Naive thymus-derived CD4-positive, alpha-beta T cell (primary cell): ENCODE results near the gene SLC39A11. TPM values are rescaled to one million over a fixed set of nuclear protein-coding genes. Genes with fewer than 3 reads are reported as not detected.
"Not testable (repeated sequence)": the region's sequence is repeated elsewhere in the genome, so short reads cannot be mapped to it uniquely, and the experiment has no call there.

Experiments
- ATAC-seq: fragments of 150-1000 bp; cut with Tn5 transposase; 2 replicates; pipeline ENCODE4 v1.10.0; 2021; ENCODE audit warnings: mild to moderate bottlenecking, moderate library complexity
- CTCF ChIA-PET: fragments of 350-600 bp; sonication (Branson Sonifier 250); formaldehyde crosslinking; loops from one replicate; lab custom pipeline; 2021; ENCODE audit warnings: antibody characterized with exemption; lab: Charles Lee
- POLR2A ChIA-PET: fragments of 350-600 bp; sonication (Branson Sonifier 250); formaldehyde crosslinking; loops from one replicate; lab custom pipeline; 2021; ENCODE audit warnings: antibody characterized with exemption, inconsistent platforms; lab: Charles Lee
- DNase-seq, 9 donors: peaks; one replicate each; pipeline versions ENCODE4 v3.0.0 to v3.0.0-alpha.2; 2020 to 2022; ENCODE audit warnings: mixed read lengths in 1 of 9
- H3K27ac ChIP-seq: one replicate; pipeline ENCODE4 v1.7.0; 2013; ENCODE audit warnings: mild to moderate bottlenecking, low read depth, low read length, moderate library complexity
- H3K27me3 ChIP-seq, 2 donors: one replicate each; pipeline ENCODE4 v1.7.0; 2013; ENCODE audit warnings: low read length in 2 of 2, mild to moderate bottlenecking in 2 of 2, moderate library complexity in 2 of 2; ENCODE audit not compliant: control insufficient read depth in 2 of 2, insufficient read depth in 2 of 2
- H3K36me3 ChIP-seq, 3 experiments: 1 replicate in 2 of 3; 2 replicates in 1 of 3; pipeline ENCODE4 v1.7.0; 2013; ENCODE audit warnings: low read length in 3 of 3, mild to moderate bottlenecking in 3 of 3, moderate library complexity in 1 of 3; ENCODE audit not compliant: insufficient read depth in 3 of 3, control insufficient read depth in 2 of 3
- H3K4me1 ChIP-seq, 2 donors: one replicate each; pipeline ENCODE4 v1.7.0; 2013; ENCODE audit warnings: low read length in 2 of 2, mild to moderate bottlenecking in 2 of 2, moderate library complexity in 1 of 2; ENCODE audit not compliant: control insufficient read depth in 2 of 2, insufficient read depth in 2 of 2
- H3K4me3 ChIP-seq: 2 replicates; pipeline ENCODE4 v1.7.0; 2013; ENCODE audit warnings: mild to moderate bottlenecking, low read length
- H3K9me3 ChIP-seq, 3 experiments: 1 replicate in 2 of 3; 2 replicates in 1 of 3; pipeline ENCODE4 v1.7.0; 2013; ENCODE audit warnings: low read length in 3 of 3; ENCODE audit not compliant: control insufficient read depth in 2 of 3
- H3K27ac Mint-ChIP-seq, 9 donors: one replicate each; pipeline ENCODE4 v1.8.0; 2020 to 2022; ENCODE audit warnings: mixed read lengths in 9 of 9, mild to moderate bottlenecking in 8 of 9, moderate library complexity in 5 of 9, inconsistent platforms in 2 of 9
- H3K27me3 Mint-ChIP-seq, 5 donors: one replicate each; pipeline ENCODE4 v1.8.0; 2021 to 2022; ENCODE audit warnings: mixed read lengths in 5 of 5, mild to moderate bottlenecking in 1 of 5
- H3K36me3 Mint-ChIP-seq, 5 donors: one replicate each; pipeline ENCODE4 v1.8.0; 2020 to 2022; ENCODE audit warnings: mixed read lengths in 5 of 5, mild to moderate bottlenecking in 3 of 5, inconsistent platforms in 1 of 5
- H3K4me1 Mint-ChIP-seq, 7 donors: one replicate each; pipeline ENCODE4 v1.8.0; 2020 to 2022; ENCODE audit warnings: mixed read lengths in 7 of 7, mild to moderate bottlenecking in 3 of 7, inconsistent platforms in 1 of 7
- H3K4me3 Mint-ChIP-seq, 10 donors: one replicate each; pipeline ENCODE4 v1.8.0; 2020 to 2022; ENCODE audit warnings: mild to moderate bottlenecking in 10 of 10, mixed read lengths in 10 of 10, moderate library complexity in 6 of 10, inconsistent platforms in 2 of 10
- H3K9me3 Mint-ChIP-seq, 11 donors: one replicate each; pipeline ENCODE4 v1.8.0; 2020 to 2022; ENCODE audit warnings: mixed read lengths in 11 of 11, mild to moderate bottlenecking in 4 of 11, inconsistent platforms in 1 of 11, moderate library complexity in 1 of 11
- intact Hi-C, 2 donors: fragments of 100-400 bp; cut with micrococcal nuclease; formaldehyde crosslinking; loops; one replicate each; pipeline ENCODE4 v1.15.1; 2023
- polyA plus RNA-seq, 2 donors: library from polyadenylated mRNA; unstranded; fragments of 300-500 nt; fragmentation: Illumina TruSeq; gene quantifications; one replicate each; pipeline ENCODE4 v1.2.3, GENCODE V29; 2021
- total RNA-seq, 6 experiments: library from RNA in 5 of 6; stranded (reverse) in 5 of 6; gene quantifications; 1 replicate in 5 of 6; 2 replicates in 1 of 6; pipeline ENCODE4 v1.2.3 and lab custom pipeline; 2021 to 2026

The SLC39A11 gene
- total and polyA plus RNA-seq, 7 experiments from 2014 or later, result 8.5 to 36.7 (median 19.8) TPM

DNA sequence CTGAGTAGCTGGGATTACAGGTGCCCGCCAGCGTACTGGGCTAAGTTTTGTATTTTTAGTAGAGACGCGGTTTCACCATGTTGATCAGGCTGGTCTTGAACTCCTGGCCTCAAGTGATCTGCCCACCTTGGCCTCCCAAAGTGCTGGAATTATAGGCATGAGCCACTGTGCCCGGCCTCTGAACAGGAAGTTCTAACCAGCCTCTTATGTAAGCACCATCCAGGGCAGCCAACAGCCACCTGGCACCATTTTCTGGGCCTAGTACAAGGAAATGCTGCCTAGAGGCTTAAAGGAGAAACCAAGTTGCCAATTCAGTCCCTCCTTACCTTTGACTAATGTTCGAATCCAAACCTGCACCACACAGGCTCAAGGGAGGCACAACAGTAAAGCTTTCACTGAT is 8.5 kb upstream of the SLC39A11 start:
- Histone ChIP-seq H3K4me1 (no peaks in the 10 kb centered on the region), H3K27ac (no peak overlapping the region), H3K4me3 (no peak overlapping the region), H3K9me3 (no peaks in the 10 kb centered on the region), H3K27me3 (no peaks in the 10 kb centered on the region), H3K36me3 (no peaks in the 10 kb centered on the region)
- DNase-seq (no peak), ATAC-seq (no peak)
- intact Hi-C loops, result no loop called here
- peaks cover 0 to 2% (median 0%) of the 10 kb centered on the region in 11 donors for H3K9me3 Mint-ChIP-seq
- H3K27ac Mint-ChIP-seq, result no peak overlapping the region
- peaks cover 0 to 2% (median 0%) of the 10 kb centered on the region in 7 donors for H3K4me1 Mint-ChIP-seq
- ChIA-PET POLR2A (no interaction called here), CTCF (no interaction called here)
- H3K36me3 Mint-ChIP-seq, result peaks cover 0 to 4% (median 0%) of the 10 kb centered on the region in 5 donors
- peaks cover 0 to 13% (median 12%) of the 10 kb centered on the region in 5 donors for H3K27me3 Mint-ChIP-seq
- no peak overlapping the region for H3K4me3 Mint-ChIP-seq

- ATAC-seq (no peak), DNase-seq (no peak)
- H3K36me3 ChIP-seq, result no peaks in the 10 kb centered on the region
- H3K4me1 ChIP-seq, result no peaks in the 10 kb centered on the region
- H3K4me1 Mint-ChIP-seq, result peaks cover 0 to 2% (median 0%) of the 10 kb centered on the region in 7 donors
- H3K9me3 ChIP-seq, result no peaks in the 10 kb centered on the region
- POLR2A ChIA-PET, result no interaction called here
- peaks cover 0 to 2% (median 0%) of the 10 kb centered on the region in 11 donors for H3K9me3 Mint-ChIP-seq
- intact Hi-C loops, result no loop called here
- H3K27ac Mint-ChIP-seq, result peak overlapping the region in 1 of 9 donors; percentile 49
- peaks cover 0 to 4% (median 0%) of the 10 kb centered on the region in 5 donors for H3K36me3 Mint-ChIP-seq
- no peak overlapping the region for H3K4me3 ChIP-seq
- CTCF ChIA-PET, result no interaction called here
- no peaks in the 10 kb centered on the region for H3K27me3 ChIP-seq
- peaks cover 0 to 14% (median 12%) of the 10 kb centered on the region in 5 donors for H3K27me3 Mint-ChIP-seq
- H3K27ac ChIP-seq, result no peak overlapping the region
- no peak overlapping the region for H3K4me3 Mint-ChIP-seq
Observed at GRCh38 chr17:73100363-73100762, 7.9 kb upstream of the SLC39A11 start.

DNA sequence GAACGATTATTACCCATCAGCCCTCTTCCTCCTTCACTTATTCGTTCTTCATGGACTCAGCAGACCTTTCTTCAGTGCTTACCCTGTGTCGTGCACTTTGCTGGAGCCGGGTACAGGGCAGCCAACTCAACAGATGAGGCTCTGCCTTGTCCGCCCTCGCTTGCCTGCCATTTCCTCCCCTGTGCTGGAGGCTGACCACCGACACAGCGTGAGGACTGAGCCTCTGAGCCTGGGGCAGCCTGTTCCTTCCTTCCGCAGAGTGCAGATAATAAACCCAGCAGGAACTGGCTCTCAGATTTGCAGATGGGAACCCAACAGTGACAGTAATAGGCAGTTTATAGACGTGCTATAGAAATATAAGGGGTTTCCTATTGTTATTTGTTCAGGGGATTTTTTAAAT is 7.0 kb upstream of the SLC39A11 start:
- Mint-ChIP-seq H3K9me3 (peaks cover 0 to 2% (median 0%) of the 10 kb centered on the region in 11 donors), H3K4me1 (peaks cover 0 to 4% (median 0%) of the 10 kb centered on the region in 7 donors), H3K36me3 (peaks cover 0 to 4% (median 0%) of the 10 kb centered on the region in 5 donors), H3K27ac (no peak overlapping the region), H3K4me3 (no peak overlapping the region), H3K27me3 (peaks cover 0 to 17% (median 12%) of the 10 kb centered on the region in 5 donors)
- no peak overlapping the region for H3K4me3 ChIP-seq
- H3K36me3 ChIP-seq, result no peaks in the 10 kb centered on the region
- no peaks in the 10 kb centered on the region for H3K4me1 ChIP-seq
- H3K27me3 ChIP-seq, result no peaks in the 10 kb centered on the region
- intact Hi-C loops, result no loop called here
- ChIA-PET CTCF (no interaction called here), POLR2A (no interaction called here)
- no peaks in the 10 kb centered on the region for H3K9me3 ChIP-seq
- DNase-seq (no peak), ATAC-seq (peak; percentile 72)
- H3K27ac ChIP-seq, result no peak overlapping the region

- H3K9me3 ChIP-seq, result no peaks in the 10 kb centered on the region
- Mint-ChIP-seq H3K27me3 (peaks cover 0 to 20% (median 12%) of the 10 kb centered on the region in 5 donors), H3K4me3 (no peak overlapping the region), H3K36me3 (peaks cover 0 to 4% (median 0%) of the 10 kb centered on the region in 5 donors), H3K27ac (no peak overlapping the region), H3K4me1 (peaks cover 0 to 4% (median 0%) of the 10 kb centered on the region in 7 donors), H3K9me3 (peaks cover 0 to 2% (median 0%) of the 10 kb centered on the region in 11 donors)
- H3K4me3 ChIP-seq, result no peak overlapping the region
- H3K27ac ChIP-seq, result no peak overlapping the region
- no peaks in the 10 kb centered on the region for H3K27me3 ChIP-seq
- no peaks in the 10 kb centered on the region for H3K36me3 ChIP-seq
- DNase-seq (no peak), ATAC-seq (no peak)
- H3K4me1 ChIP-seq, result no peaks in the 10 kb centered on the region
- intact Hi-C loops, result no loop called here
- ChIA-PET CTCF (no interaction called here), POLR2A (no interaction called here)
Observed at GRCh38 chr17:73098919-73099318, 6.4 kb upstream of the SLC39A11 start.

- H3K27ac Mint-ChIP-seq, H3K27me3 ChIP-seq, H3K27ac ChIP-seq, H3K36me3 Mint-ChIP-seq, POLR2A ChIA-PET, H3K4me3 Mint-ChIP-seq, H3K9me3 ChIP-seq, ATAC-seq, H3K36me3 ChIP-seq, H3K4me1 ChIP-seq, DNase-seq, H3K9me3 Mint-ChIP-seq, CTCF ChIA-PET, H3K4me1 Mint-ChIP-seq, H3K4me3 ChIP-seq, intact Hi-C loops: not testable (repeated sequence)
- peaks cover 0 to 20% (median 12%) of the 10 kb centered on the region in 5 donors for H3K27me3 Mint-ChIP-seq
Observed at GRCh38 chr17:73097973-73098765, 5.7 kb upstream of the SLC39A11 start.

- intact Hi-C loops, result no loop called here
- DNase-seq (no peak), ATAC-seq (no peak)
- Mint-ChIP-seq H3K27ac (no peak overlapping the region), H3K4me3 (no peak overlapping the region), H3K9me3 (no peaks in the 10 kb centered on the region), H3K4me1 (peaks cover 0 to 13% (median 8%) of the 10 kb centered on the region in 7 donors), H3K27me3 (peaks cover 0 to 22% (median 12%) of the 10 kb centered on the region in 5 donors), H3K36me3 (peaks cover 0 to 5% (median 0%) of the 10 kb centered on the region in 5 donors)
- H3K4me1 ChIP-seq, result peaks cover 3 to 9% of the 10 kb centered on the region in 2 donors
- H3K4me3 ChIP-seq, result no peak overlapping the region
- no peaks in the 10 kb centered on the region for H3K36me3 ChIP-seq
- no peak overlapping the region for H3K27ac ChIP-seq
- H3K27me3 ChIP-seq, result no peaks in the 10 kb centered on the region
- ChIA-PET CTCF (no interaction called here), POLR2A (interaction anchor here (0.8 kb wide), 1 partner anchor 15 kb away, joined by 3 read pairs; no protein-coding TSS in a partner anchor)
- H3K9me3 ChIP-seq, result no peaks in the 10 kb centered on the region
Observed at GRCh38 chr17:73096866-73097265, 4.4 kb upstream of the SLC39A11 start.
